HG02678 (cell line): ENCODE data around the gene SOX18.

ENCODE experiments used
- ATAC-seq: cut with Tn5 transposase; IDR thresholded peaks from one replicate; pipeline ENCODE4 v1.9.1; 2021; ENCODE audit warnings: mild to moderate bottlenecking, moderate library complexity; ENCODE audit not compliant: unreplicated experiment

Gene SOX18

GRCh38 chr20:64080813-64081623 is 31.6 kb upstream of the SOX18 start:
- ATAC-seq: no peak

GRCh38 chr20:64080013-64080812 is 30.8 kb upstream of the SOX18 start, which contains the start of gene OPRL1:
OPRL1 (plus strand) TSS chr20:64080082; CDS start chr20:64092721, 12,639 bp downstream.
- no peak for ATAC-seq

- peak; percentile 38 for ATAC-seq
Measured at GRCh38 chr20:64079273-64080012, 30.0 kb upstream of the SOX18 start, which contains the start of gene RGS19. RGS19 (minus strand) TSS chr20:64079518; CDS start chr20:64076886, 2,632 bp downstream.

- no peak for ATAC-seq
Measured at GRCh38 chr20:64078934-64079272, 29.5 kb upstream of the SOX18 start.

- no peak for ATAC-seq
Measured at GRCh38 chr20:64077876-64078551, 28.6 kb upstream of the SOX18 start.

DNA sequence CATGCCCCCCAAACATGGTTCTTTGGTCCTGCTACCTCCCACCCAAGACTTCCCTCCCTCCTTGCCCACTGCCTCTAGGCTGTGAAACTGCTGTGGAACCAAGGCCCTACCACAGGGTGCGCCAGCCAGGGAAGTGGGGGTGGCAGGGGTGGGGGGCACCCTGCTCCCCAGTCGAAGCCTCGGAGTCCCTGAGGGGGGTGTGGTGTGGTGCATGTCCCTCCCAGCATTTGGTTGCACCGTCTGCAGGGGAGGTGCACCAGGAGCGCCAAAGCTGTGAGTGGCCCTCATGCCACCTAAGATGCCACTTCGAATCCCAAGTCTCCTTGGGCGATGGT is 28.1 kb upstream of the SOX18 start:
- no peak for ATAC-seq

DNA sequence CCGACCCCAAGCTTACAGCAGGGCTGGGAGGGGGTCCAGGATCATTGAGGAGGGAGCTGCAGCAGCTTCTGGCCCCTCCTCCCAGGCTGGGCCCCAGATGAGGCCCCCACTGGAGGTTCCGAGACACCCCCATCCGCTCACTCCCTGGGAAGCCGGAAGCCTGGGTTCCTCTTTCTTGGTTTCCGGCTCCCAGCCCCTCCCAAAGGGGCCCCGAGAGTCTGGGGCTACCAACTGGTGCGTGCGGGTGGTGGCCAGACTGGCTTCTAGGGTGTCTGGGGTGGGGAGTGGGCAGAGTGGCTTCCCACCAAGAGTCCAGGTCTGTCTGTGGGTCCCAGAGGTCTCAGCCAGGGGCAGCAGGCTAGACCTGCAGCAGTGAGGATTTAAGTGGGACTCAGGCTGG is 27.7 kb upstream of the SOX18 start:
- ATAC-seq: no peak

DNA sequence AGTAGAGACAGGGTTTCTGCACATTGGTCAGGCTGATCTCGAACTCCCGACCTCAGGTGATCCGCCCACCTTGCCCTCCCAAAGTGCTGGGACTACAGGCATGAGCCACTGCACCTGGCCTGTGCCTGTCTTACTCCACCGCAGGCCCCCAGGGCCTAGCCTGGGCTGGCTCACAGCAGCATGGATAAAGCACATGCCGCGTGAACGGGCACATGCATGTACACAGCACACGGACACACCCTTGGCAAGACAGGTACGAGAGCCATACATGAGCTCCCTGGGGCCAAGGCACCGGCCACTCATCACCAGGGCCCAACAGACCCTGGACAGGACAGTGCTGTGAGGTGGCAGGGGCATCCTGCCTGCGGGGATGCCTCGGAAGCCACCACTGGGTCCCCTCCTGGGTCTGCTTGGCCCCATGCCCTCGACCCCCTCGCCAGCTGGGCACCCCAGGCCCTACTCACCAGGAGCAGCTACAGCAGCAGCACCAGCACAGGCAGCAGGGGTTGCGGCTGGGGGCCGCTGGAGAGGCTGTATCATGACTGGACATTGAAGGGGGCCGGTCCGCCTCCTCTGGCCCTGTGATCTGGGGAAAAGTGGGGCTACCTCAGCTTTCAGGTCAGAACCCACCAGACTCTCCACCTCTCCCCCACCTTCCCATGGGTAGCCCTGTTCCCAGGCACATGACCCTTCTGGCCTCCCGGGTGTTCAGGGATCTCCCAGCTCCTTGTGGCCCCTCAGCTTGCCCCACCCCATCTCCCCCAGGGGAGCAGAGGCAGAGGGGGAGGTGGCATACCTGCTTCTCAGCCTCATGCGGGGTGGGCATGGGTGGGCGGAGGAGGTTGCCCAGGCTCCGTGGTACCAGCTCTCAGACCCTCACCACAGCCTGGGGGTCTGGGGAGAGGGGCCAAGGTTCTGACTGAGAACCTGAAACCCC is 26.9 kb upstream of the SOX18 start:
- ATAC-seq: no peak

DNA sequence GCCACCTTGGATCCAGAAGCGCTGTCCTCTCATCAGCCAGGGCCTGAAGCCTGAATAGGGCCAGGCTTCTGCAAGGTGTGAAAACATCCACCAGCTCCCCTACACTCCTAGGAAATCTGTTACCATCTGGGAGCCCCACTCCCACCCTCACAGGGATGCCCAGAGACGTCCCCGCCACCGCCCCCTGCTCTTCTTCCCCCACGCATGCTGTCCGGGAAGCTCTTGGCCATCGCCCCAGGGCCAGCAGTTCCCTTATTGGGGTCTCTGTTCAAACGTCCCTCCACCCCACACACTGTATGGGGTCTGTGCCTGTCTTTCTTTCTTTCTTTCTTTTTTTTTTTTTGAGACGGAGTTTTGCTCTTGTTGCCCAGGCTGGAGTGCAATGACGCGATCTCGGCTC is 26.1 kb upstream of the SOX18 start:
- no peak for ATAC-seq

DNA sequence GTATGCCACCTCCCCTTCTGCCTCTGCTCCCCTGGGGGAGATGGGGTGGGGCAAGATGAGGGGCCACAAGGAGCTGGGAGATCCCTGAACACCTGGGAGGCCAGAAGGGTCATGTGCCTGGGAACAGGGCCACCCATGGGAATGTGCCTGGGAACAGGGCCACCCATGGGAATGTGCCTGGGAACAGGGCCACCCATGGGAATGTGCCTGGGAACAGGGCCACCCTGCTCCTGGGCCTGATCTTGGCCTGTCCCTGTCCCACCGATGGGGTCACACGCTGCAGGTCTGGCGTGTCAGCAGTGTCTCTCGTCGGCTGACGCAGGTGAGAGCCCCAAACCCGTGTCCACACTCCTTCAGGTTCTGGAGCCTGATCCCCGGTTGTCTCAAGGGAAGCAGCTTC is 25.5 kb upstream of the SOX18 start:
- ATAC-seq: no peak

- no peak for ATAC-seq
Measured at GRCh38 chr20:64074184-64074789, 24.8 kb upstream of the SOX18 start.

DNA sequence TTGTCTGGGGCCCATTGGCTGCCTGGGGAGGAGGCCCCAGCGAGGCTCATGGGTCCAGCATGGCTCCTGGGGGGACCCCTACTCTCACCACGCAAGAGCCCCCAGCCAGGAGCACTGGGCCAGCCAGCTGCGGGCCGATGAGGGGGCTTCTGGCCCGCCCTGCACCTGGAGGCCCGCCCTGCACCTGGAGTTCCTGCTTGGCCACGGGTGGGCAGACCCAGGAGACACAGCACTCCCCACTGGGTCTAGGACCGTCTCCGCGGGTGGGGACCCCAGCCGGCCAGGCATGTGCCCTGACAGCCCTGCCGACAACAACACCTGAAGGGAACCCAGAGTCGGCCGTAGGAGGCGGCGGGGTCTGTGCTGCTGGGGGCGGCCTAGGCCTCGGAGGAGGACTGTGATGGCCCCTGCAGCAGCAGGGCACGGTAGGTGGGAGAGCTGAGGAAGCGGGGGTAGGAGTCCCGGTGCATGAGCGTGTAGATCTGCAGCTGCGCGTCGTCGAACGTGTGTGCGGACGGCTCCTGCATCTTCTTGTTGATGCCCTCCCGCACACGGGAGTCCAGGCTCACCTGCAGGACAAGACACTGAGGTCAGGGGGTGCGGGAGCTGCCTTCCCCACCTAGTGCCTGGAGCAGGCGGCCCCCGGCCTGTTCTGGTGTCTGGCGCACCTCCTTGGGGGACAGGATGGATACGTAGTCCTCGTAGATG is 24.2 kb upstream of the SOX18 start:
- no peak for ATAC-seq

GRCh38 chr20:64072498-64073063 is 23.1 kb upstream of the SOX18 start:
- no peak for ATAC-seq

GRCh38 chr20:64071341-64072332 is 22.2 kb upstream of the SOX18 start:
- no peak for ATAC-seq

- ATAC-seq: no peak
Measured at GRCh38 chr20:64070244-64070993, 21.0 kb upstream of the SOX18 start.

- ATAC-seq: no peak
Measured at GRCh38 chr20:64069614-64070243, 20.3 kb upstream of the SOX18 start.
